GOT3 (cell line): ENCODE results near the gene CSPG5.

Experiments
- DNase-seq: peaks from one replicate; lab custom pipeline; 2025; ENCODE audit warnings: mixed read lengths; lab: John Stamatoyannopoulos, UW

CSPG5 gene, protein sequence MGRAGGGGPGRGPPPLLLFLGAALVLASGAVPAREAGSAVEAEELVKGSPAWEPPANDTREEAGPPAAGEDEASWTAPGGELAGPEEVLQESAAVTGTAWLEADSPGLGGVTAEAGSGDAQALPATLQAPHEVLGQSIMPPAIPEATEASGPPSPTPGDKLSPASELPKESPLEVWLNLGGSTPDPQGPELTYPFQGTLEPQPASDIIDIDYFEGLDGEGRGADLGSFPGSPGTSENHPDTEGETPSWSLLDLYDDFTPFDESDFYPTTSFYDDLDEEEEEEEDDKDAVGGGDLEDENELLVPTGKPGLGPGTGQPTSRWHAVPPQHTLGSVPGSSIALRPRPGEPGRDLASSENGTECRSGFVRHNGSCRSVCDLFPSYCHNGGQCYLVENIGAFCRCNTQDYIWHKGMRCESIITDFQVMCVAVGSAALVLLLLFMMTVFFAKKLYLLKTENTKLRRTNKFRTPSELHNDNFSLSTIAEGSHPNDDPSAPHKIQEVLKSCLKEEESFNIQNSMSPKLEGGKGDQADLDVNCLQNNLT

DNA sequence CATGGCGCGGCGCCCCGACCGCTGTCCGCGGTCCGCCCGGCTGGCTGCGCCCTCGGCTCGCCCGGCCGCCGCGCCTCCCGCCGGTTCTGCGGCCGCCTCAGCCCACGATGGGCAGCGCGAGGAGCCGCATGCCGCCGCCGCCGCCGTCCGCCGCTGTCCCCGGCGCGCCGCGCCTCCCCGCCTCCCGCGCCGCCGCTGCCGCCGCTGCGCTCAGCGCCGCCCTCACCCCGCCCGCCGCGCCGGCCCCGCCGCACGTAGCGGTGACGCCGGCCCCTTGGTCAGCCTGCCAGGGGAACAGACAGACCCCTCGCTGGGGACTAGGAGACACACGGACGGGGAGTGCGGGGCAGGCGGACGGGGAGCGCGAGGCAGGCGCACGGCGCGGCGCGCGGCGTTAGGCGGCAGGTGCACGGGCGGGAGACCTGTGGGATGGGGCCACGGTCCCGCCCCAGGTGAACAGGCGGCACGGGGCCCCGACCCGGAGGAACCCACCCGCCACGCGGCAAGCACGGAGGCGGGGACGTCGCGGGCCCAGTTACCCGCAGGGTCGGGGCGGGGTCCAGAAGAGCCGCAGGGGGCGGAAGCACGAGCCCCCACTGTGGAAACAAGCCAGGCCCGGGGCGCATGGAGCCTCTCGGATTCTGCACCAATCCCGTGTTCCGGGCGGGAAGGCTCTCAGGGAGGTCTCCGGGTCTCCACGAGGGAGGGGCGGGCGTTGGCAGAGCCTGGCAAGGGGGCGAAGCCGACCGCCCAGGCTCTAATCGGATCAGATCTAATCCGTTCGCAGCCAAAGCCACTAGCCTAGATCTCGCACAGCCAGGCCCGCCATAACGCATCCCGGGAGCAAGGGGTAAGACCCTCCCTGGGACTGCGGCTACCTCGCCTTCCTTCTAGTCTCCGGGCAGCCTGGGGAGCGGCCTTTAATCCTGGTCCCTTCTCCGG is at the start of gene CSPG5:
TSS of gene CSPG5 (minus strand) at position 175 of the 942 bp plus-strand sequence. CDS start at position 3, 172 bp downstream.
- DNase-seq: no peak

DNA sequence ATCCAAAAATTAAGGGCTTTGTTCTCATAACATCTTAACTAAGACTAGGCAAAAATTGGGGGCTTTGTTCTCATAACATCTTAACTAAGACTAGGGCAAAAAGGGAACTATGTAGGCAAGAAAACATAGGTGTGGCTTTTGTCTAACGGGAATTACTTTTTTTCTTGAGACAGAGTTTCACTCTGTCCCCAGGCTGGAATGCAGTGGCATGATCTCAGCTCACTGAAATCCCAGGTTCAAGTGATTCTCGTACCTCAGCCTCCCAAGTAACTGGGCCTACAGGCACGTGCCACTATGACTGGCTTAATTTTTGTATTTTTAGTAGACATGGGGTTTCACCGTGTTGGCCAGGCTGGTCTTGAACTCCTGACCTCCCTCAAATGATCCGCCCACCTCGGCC is 49.8 kb upstream of the CSPG5 start:
- DNase-seq: no peak

DNA sequence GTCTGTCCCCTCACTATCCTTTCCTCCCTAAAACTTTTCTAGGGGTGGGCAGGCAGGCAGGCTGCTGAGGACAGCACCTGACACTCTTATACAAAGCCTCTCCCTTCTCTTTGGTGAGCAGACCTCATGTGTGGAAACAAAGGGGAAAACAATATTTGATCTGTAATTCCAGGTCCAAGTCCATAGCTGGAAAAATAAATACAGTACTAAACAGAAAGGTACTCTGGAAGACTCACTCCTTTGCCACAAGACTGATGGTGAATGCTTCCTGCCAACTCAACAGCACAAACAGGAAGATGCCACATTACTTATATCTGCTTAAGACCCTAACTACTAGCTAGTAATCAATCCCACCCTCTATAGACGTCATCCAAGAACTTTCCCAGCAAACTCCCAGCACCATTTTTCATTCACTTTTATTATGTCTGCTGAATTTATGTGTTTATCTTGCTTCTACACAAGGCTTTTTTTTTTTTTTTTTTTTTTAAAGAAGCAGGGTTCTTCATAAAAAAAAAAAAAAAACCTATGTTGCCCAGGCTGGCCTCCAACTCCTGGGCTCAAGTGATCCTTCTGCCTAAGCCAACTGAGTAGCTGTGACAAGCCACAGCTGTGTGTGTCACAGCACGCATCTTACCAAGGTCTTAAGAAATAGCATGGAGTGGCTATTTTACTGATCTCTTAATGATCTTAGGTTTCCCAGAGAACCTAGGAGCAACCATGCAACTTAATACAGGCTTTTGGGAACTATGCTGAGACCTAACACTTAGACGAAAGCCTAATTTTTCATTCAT is 44.2 kb upstream of the CSPG5 start:
- no peak for DNase-seq

DNA sequence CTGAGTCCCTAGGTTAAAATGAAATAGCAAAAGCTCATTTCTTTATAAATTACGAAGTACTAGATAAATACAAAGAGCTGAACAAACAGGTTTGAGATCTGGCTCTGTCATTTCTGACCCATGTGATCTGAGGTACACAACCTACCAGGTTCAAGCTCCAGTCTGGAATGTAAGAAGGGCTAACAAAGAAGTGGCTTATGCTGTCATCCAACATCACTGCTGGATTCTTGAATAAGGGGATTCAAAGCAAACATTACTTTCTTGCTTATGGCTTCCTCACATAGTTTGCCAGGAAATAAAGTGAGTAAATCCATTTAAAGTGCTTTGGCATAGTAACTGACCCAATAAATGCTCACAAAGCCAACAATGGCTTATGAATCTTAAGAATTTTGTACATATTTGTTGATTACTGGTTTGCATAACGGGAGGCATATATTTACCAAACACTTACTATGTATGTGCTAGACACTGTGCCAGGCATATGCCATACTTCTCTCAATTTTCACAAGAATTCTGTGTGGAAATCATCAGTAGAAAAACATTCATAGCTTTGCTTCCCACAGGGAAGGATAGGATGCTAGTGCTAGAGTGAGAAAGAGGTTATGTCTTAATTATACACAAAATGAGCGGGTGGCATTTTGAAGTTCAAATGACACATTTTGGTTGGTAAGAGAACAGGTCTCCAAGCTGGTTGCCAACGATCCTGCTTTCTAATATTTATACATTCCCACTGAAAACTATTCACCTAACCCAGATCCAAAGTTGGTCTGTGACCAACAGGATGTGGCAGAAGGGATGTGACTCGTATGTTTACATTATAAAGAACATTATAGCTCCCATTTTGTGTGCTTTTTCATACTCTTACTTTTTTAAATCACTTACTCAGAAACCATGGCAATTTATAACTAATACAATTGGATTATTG is 38.7 kb upstream of the CSPG5 start:
- DNase-seq: no peak

DNA sequence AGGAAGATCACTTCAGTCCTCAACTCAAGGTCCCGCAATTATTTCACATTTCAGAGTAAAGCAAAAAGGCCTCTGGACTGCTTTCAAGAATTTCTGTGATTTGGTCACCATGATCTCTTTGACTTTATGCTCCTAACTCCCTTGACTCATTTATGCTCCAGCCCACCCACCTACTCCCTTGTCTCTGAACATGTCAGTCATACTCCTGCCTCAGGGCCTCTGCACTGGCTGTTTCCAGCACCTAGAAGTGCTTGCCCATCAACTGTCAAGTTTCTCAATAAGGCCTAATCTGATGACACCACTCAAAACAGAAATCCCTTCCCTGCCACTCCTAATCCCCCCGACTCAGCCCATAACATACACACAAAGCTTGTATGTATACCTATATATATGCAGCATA is 36.1 kb upstream of the CSPG5 start:
- DNase-seq: no peak

DNA sequence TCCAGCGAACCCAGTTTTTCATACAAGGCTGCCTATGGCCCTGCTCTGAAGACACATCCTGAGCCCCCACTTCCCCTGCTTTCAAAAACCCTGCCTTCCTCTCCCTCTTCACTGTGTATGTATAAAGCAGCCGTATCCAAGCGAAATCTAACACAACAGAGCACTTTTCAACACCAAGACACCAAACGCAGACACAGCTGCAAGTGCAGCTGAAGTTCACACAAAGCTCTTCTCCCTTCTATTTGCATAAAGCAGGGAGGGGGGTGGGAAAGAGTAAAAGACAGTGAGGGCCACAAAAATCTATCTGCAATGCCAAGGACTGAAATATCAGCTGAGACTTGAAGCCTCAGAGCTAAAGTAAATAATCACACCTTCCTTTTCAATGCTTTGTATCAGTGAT is 35.1 kb upstream of the CSPG5 start:
- DNase-seq: no peak

DNA sequence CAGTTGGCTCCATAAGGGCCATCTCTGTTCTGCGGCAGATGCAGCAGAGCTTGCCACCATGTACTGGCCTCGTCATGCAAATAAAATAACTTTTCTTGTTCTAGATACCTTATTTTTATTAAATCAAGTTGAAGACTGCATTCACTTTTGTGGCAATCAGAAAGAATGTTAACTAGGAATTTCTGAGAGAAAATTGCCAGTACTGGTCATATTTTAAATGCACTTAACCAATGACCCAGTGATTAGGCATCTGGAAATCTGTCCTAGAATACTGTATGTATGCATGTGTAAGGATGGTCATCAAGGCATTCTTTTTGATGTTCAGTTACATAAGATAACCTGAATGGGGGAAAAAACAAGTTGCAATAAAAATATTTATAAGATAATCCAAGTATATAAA is 34.2 kb upstream of the CSPG5 start:
- DNase-seq: no peak

DNA sequence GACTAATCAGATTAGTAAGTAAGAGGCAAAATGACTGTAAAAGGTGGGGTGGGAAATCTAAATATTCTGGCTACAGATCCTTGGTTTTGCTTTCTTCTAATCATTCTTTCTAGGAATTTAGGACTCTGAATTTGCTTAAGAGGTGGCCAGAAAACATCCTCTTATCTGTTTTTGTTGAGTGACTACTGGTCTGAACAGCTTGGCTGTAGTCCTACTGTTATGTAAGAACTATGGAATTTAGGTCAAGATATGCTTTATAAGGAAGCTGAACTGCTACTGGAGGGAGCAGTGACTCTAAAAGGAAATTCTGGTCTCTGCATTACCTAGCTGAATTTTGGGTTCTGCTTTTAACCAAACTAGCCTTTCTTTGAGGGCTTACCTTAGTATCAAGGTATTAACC is 33.5 kb upstream of the CSPG5 start:
- DNase-seq: no peak

DNA sequence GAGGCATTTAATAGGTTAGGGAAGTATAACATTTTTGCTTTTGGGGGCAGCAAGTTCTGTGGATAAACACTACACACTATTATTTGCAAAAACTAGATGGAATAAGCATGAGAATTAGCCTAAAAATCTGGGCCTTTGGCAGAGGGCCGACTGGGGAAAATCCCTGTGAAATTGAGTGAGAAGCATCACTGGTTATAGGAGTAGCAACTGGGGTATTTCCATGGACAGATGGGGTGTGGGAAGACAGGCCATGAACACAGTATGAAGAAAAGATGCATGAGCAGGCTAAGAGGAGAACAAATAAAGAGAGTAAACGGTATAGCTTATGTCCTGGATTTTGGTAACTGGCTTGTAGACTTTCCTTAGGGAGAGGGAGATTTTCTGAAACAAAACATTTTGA is 32.9 kb upstream of the CSPG5 start:
- no peak for DNase-seq

DNA sequence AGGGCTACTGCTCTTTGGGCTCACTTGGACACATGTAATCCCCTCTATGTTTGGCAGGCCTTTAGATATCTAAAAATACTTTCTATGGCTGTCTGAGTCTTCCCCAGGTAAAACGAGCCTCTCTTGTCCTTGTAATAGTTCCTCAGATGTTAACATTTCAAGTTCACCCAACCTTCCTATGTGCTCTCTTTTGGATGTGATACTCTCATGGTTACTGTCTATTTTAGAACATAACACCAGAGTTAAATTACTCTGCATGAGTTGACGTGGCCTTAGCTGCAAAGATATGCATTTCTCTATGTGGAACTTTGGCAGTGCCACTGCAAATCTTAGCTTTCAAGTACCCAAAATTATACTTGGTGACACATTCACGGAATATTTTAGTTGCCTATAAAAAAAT is 31.9 kb upstream of the CSPG5 start:
- no peak for DNase-seq

DNA sequence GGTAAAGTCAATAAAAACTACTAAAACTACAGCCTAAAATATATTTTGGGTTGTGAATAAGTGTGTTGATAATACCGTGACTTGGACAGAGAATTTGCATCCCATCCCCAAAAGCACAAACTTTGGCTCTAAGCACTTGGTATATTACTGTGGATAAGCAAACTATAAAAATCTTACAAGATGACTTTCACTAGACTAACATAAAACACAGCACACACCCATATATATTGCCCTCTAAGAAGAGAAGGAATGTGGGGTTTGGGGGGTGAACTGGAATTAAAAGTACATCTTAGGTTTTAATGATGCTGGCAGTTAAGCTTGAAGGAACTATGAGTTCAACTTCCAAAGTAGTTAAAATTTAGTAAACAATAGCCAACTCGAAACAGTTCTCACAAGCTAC is 28.7 kb upstream of the CSPG5 start:
- no peak for DNase-seq

DNA sequence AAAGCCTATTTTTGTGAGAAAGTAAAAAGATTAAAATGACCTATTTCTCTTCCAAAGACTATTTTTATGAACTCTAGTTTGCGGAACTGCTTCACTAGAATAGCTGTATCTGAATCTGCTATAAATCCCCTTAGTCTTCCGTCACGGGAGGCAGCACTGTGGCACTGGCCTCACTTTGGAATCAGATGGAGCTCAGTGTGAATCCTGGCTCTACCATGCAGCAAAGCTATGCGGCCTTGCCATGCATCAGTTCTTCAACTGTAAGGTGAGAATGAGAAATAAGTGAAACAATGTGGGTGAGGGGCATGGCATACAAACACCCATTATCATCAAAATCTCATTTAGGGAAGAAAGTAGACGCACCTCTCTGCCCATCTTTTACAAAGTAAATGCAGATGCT is 27.5 kb upstream of the CSPG5 start:
- DNase-seq: no peak

DNA sequence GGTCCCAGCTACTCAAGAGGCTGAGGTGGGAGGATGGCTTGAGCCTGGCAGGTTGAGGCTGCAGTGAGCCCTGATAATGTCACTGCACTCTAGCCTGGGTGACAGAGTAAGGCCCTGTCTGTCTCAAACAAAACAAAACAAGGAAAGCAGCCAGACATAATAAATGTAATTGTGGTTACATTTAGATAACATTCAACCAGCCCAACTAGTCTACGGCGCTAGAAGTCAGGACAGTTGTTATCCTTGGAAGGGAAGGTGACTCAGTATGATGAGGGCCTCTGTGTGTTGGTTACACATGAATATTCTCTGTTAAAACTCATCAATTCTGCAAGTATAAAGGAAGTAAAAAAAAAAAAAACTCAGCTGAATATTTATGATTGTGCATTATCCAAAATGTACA is 27.0 kb upstream of the CSPG5 start:
- no peak for DNase-seq

DNA sequence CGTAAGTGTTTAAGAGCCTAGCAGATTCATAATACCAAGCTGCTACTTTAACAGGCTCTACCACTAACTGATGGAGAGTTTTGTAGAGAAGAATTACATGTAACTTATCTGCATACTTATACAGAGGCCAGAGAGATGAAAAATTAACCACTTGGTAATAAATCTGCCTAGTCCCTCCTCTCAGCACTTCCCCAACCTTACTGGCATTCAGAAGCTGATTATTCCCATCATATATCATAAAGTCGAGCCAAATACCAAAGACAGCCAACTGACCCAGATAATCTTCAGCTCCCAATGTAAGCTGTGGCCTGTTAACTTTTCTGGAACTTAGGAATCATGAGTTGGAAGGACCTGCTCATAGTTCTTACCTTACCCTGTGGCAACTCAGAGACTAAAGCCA is 25.5 kb upstream of the CSPG5 start:
- DNase-seq: no peak

DNA sequence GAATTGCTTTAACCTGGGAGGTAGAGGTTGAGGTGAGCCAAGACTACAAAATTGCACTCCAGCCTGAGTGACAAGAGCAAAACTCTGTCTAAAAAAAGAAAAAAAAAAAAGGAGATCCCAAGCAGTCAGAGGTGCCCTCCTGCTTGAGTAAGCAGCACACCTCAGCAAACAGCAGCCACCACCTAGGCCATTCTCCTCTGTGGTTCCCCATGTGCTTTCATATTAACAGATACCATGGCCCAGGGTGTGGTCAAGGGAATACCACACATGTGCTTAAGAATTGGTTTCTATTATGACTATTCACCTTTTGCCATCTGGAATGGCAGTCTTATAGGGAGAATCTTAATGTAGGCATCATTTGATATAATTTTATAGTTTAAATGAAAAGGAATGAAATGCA is 24.7 kb upstream of the CSPG5 start:
- no peak for DNase-seq

DNA sequence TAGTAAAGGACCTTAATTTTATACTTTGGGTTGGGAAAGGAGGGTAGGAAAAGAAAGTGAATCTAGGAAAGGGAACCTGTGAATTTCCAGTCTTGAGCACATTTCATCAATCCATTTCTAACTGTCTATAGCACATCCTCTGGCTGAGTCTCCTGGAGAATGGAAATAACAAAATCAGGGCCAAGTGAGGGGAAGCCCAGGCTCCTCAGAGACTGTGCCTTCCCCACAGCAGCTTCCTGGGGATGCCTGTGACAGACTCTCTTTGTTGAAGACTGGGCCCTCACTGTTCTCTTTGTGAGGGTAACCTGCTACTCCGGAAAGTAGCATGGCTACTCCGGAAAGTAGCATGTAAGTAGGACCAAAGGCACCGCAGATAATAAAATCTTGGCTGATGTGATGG is 22.6 kb upstream of the CSPG5 start:
- DNase-seq: no peak

DNA sequence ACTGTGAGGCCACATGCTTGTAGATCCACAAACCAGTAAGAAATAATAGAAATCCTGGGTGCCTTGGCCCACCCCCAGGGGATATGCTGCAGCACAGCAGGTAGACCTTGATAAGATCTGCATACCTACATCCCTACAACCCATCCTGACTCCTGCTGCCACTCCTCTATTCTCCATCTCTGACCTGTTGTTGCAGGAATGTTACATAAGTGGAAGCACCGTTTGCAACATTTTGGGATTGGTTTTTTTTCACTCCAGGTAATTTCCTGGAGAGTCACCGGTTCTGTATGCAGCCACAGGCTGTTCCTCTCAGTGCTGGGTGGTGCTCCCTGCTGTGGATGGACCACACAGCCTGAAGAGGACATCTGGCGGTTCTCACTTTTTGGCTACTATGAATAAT is 16.1 kb upstream of the CSPG5 start:
- no peak for DNase-seq

DNA sequence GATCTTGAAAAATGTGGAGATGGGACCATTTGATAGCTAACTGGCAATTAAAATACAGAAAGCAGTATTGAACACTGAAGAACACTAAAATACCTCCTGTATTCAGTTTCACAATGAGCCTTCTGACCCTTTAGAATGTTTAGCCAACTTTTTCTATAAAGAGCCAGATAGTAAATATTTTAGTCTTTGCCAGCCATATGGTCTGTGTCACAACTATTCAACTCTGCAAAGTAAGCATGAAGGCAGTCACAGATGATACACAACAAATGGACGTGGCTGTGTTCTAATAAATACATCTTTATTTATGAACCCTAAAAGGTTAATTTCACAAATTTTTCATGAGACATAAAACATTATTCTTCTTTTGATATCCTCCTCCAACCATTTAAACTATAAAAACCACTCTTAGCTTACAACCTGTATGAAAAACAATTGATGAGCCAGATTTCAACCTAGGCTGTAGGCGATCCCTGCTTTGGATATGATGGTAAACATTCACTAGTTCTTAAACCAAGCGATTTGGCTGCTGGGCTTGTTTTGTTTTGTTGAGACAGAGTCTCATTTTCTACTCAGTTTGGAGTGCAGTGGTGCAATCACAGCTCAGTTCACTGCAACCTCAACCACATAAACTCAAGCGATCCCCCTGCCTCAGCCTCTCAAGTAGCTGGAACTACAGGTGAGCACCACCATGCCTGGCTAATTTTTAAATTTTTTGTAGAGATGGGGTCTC is 13.6 kb upstream of the CSPG5 start:
- no peak for DNase-seq

DNA sequence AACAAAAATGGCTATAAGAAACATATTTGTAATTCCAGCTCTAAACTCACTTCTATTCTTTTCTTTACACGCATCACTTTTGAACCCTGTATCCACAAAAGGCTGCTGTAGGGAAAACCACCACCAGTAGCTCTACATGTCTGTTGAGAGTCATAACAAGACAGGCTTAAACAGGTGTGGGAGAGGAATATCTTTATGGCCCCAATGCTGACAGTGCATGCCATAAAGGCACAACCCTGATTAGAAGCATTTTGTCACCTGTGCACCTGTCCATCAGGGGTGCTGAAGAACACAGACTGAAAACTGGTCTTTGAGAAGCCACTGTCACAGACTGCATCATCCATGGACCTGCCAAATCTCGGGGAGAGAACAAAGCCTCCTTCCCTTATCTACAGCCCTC is 11.6 kb upstream of the CSPG5 start:
- no peak for DNase-seq

DNA sequence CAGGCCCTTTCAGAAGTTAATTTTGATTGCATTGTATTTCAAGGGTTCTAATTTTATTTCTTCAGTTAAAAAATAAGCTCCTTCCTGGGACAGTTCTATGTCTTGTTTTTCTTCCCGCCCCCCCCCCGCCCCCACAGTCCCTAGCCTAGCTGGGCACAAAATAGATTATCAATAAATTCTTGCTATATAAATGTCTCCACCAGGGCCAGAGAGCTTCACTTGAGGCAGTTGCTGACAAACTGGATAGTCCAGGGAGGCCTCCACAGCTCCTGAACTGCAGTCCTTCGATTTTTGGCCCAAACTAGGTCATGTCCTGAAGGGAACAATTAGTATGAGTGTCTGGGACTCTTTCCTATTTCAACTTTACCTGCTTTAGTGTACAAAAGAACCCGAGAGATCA is 9.9 kb upstream of the CSPG5 start:
- DNase-seq: no peak
